Endothelial cell of umbilical vein (primary cell): Measurements from ENCODE around the gene MAGI1. TPM values are rescaled to one million over a fixed set of nuclear protein-coding genes. Genes with fewer than 3 reads are reported as not detected.

Source experiments
- BruUV-seq: library from RNA; stranded (reverse); fragments of 400-500 nt; replicated peaks from 2 replicates; lab custom pipeline; 2021; lab: Mats Ljungman, UMichigan
- CTCF ChIA-PET: fragments of 300-600, 350-600 bp; sonication (Branson Sonifier 250); formaldehyde crosslinking; loops from one replicate; lab custom pipeline; 2021; ENCODE audit warnings: antibody characterized with exemption, inconsistent platforms; lab: Charles Lee
- POLR2A ChIA-PET: fragments of 300-600, 350-600 bp; sonication (Branson Sonifier 250); formaldehyde crosslinking; loops from one replicate; lab custom pipeline; 2021; ENCODE audit warnings: antibody characterized with exemption, inconsistent platforms; lab: Charles Lee
- DNase-seq: peaks from one replicate; pipeline ENCODE4 v3.0.0-alpha.2; 2011; ENCODE audit warnings: low read depth, low spot score
- FAIRE-seq: peaks from 2 replicates; lab custom pipeline; 2011; peaks lifted over from hg19 to GRCh38; lab: Jason Lieb, UNC
- H2AFZ ChIP-seq: 2 replicates; pipeline ENCODE4 v1.6.0; 2012; ENCODE audit warnings: low read depth, low read length, control low read depth, inconsistent platforms
- H3K27ac ChIP-seq: 2 replicates; pipeline ENCODE4 v1.5.1; 2011; ENCODE audit warnings: low read depth, mild to moderate bottlenecking, control low read depth, low read length, moderate library complexity; ENCODE audit not compliant: insufficient read depth
- H3K27me3 ChIP-seq, 2 experiments: 2 replicates each; pipeline versions ENCODE4 v1.6.0 to v1.6.1; 2011; ENCODE audit warnings: low read length in 2 of 2, mixed read lengths in 1 of 2; ENCODE audit not compliant: control insufficient read depth in 2 of 2, insufficient read depth in 2 of 2
- H3K36me3 ChIP-seq, 2 experiments: 2 replicates in 1 of 2; 3 replicates in 1 of 2; pipeline ENCODE4 v1.5.1; 2011; ENCODE audit warnings: low read length in 2 of 2, mild to moderate bottlenecking in 1 of 2, moderate library complexity in 1 of 2; ENCODE audit not compliant: control insufficient read depth in 2 of 2, insufficient read depth in 2 of 2; ENCODE audit errors: extremely low read depth in 1 of 2
- H3K4me1 ChIP-seq: 3 replicates; pipeline ENCODE4 v1.5.1; 2011; ENCODE audit warnings: mild to moderate bottlenecking, low read length; ENCODE audit not compliant: control insufficient read depth, insufficient read depth; ENCODE audit errors: extremely low read depth
- H3K4me2 ChIP-seq: 2 replicates; pipeline ENCODE4 v1.6.1; 2011; ENCODE audit warnings: low read length, control low read depth, mixed read lengths; ENCODE audit not compliant: insufficient read depth
- H3K4me3 ChIP-seq, 3 experiments: fragments of 200-600 bp in 1 of 3; sonication (generic), shearing (Covaris generic) in 1 of 3; replicated peaks in 1 of 3; 2 replicates each; pipeline ENCODE4 v1.5.1; 2011 to 2016; ENCODE audit warnings: control low read depth in 3 of 3, low read length in 3 of 3, mild to moderate bottlenecking in 2 of 3, inconsistent platforms in 1 of 3, low read depth in 1 of 3, moderate library complexity in 1 of 3; ENCODE audit not compliant: insufficient read depth in 1 of 3
- H3K79me2 ChIP-seq: 2 replicates; pipeline ENCODE4 v1.6.0; 2012; ENCODE audit warnings: low read length, inconsistent platforms; ENCODE audit not compliant: control insufficient read depth, insufficient read depth
- H3K9ac ChIP-seq: replicated peaks from 2 replicates; pipeline ENCODE3; 2011; ENCODE audit warnings: low read length, control low read depth; ENCODE audit not compliant: insufficient read depth; ENCODE audit errors: extremely low read depth
- H3K9me1 ChIP-seq: replicated peaks from 3 replicates; pipeline ENCODE4 v1.6.0; 2011; ENCODE audit warnings: mild to moderate bottlenecking, low read length; ENCODE audit not compliant: control insufficient read depth, insufficient read depth; ENCODE audit errors: extremely low read depth
- H3K9me3 ChIP-seq: replicated peaks from 2 replicates; pipeline ENCODE4 v1.5.1; 2012; ENCODE audit warnings: low read length, inconsistent platforms; ENCODE audit not compliant: control insufficient read depth, insufficient read depth
- H4K20me1 ChIP-seq: replicated peaks from 2 replicates; pipeline ENCODE3; 2011; ENCODE audit warnings: mild to moderate bottlenecking, low read length; ENCODE audit not compliant: control insufficient read depth, insufficient read depth; ENCODE audit errors: extremely low read depth
- EZH2 ChIP-seq: IDR thresholded peaks from 2 replicates; pipeline ENCODE4 v1.6.1; 2012; ENCODE audit warnings: borderline replicate concordance, low read depth, mild to moderate bottlenecking, moderate library complexity, low read length, inconsistent platforms; ENCODE audit not compliant: severe bottlenecking
- FOS ChIP-seq: IDR thresholded peaks from 2 replicates; pipeline ENCODE4 v1.6.1; 2011; ENCODE audit warnings: mild to moderate bottlenecking, low read length, moderate library complexity, borderline replicate concordance; ENCODE audit not compliant: insufficient read depth
- GATA2 ChIP-seq: IDR thresholded peaks from 2 replicates; pipeline ENCODE4 v1.7.0; 2011; ENCODE audit warnings: low read depth, mild to moderate bottlenecking, moderate library complexity, mixed read lengths, low read length; ENCODE audit not compliant: insufficient read length, insufficient read depth
- JUN ChIP-seq: IDR thresholded peaks from 2 replicates; pipeline ENCODE4 v1.6.1; 2011; ENCODE audit warnings: borderline replicate concordance, low read depth; ENCODE audit not compliant: insufficient read length, insufficient read depth
- MYC ChIP-seq: IDR thresholded peaks from one replicate; pipeline ENCODE4 v1.6.1; 2011; ENCODE audit warnings: mild to moderate bottlenecking, low read depth, low read length
- POLR2A ChIP-seq: IDR thresholded peaks from 2 replicates; pipeline ENCODE4 v1.6.1; 2012; ENCODE audit warnings: low read depth, mild to moderate bottlenecking, control low read depth, low read length
- POLR2AphosphoS5 ChIP-seq: IDR thresholded peaks from 2 replicates; pipeline ENCODE4 v1.6.1; 2012; ENCODE audit warnings: low read depth, mild to moderate bottlenecking, control low read depth, low read length, moderate library complexity; ENCODE audit not compliant: insufficient read depth
- dilution Hi-C: fragments of 300-500 bp; cut with MboI; formaldehyde crosslinking; loops from one replicate; pipeline ENCODE4 v1.15.0; 2019; ENCODE audit warnings: low sequenced_read_pairs; ENCODE audit not compliant: extremely low pct_ligation_motif_present
- intact Hi-C: fragments of 100-400 bp; cut with micrococcal nuclease; formaldehyde crosslinking; loops from one replicate; pipeline ENCODE4 v1.10.0; 2022
- polyA plus RNA-seq, 4 experiments: library from polyadenylated mRNA; depleted of rRNA in 3 of 4; stranded (reverse) in 3 of 4; unstranded in 1 of 4; fragments of >200 nt; gene quantifications; 2 replicates each; pipeline versions ENCODE4 v1.2.1 to v1.2.3, GENCODE V29; 2011 to 2012; ENCODE audit warnings: missing spikeins in 1 of 4
- total RNA-seq: library from RNA; stranded (reverse); gene quantifications from 2 replicates; pipeline ENCODE4 v1.2.3, GENCODE V29; 2021
- TF ChIP-seq, protein P1 (sequence below): IDR thresholded peaks from 2 replicates; pipeline ENCODE4 v1.6.1; 2011; ENCODE audit not compliant: insufficient read depth, insufficient read length
- TF ChIP-seq, protein P2 (sequence below), 2 donors: IDR thresholded peaks; 1 replicate in 1 of 2; 2 replicates in 1 of 2; pipeline ENCODE4 v1.5.1; 2011; ENCODE audit warnings: low read length in 2 of 2, mild to moderate bottlenecking in 2 of 2, moderate library complexity in 2 of 2, control low read depth in 1 of 2, inconsistent platforms in 1 of 2, low read depth in 1 of 2; ENCODE audit not compliant: insufficient read depth in 1 of 2; ENCODE audit errors: extremely low read depth in 1 of 2

The MAGI1 gene
- total and polyA plus RNA-seq, 2 donors (not counting 3 experiments of a cell fraction or from before 2014, with no cell fraction given), result 10.1 to 47.9 TPM

- TF ChIP-seq, protein P1, sequence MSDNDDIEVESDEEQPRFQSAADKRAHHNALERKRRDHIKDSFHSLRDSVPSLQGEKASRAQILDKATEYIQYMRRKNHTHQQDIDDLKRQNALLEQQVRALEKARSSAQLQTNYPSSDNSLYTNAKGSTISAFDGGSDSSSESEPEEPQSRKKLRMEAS, result no peak
- no peak for TF ChIP-seq GATA2
- TF ChIP-seq FOS, result no peak
- no peak for TF ChIP-seq JUN
- TF ChIP-seq, protein P2, sequence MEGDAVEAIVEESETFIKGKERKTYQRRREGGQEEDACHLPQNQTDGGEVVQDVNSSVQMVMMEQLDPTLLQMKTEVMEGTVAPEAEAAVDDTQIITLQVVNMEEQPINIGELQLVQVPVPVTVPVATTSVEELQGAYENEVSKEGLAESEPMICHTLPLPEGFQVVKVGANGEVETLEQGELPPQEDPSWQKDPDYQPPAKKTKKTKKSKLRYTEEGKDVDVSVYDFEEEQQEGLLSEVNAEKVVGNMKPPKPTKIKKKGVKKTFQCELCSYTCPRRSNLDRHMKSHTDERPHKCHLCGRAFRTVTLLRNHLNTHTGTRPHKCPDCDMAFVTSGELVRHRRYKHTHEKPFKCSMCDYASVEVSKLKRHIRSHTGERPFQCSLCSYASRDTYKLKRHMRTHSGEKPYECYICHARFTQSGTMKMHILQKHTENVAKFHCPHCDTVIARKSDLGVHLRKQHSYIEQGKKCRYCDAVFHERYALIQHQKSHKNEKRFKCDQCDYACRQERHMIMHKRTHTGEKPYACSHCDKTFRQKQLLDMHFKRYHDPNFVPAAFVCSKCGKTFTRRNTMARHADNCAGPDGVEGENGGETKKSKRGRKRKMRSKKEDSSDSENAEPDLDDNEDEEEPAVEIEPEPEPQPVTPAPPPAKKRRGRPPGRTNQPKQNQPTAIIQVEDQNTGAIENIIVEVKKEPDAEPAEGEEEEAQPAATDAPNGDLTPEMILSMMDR (IDR thresholded peaks at IDR 0.05; ENCODE audit: extremely low read depth in 1 of 2, insufficient read depth in 1 of 2, low read depth in 1 of 2, low read length in 2 of 2), result no peak
- TF ChIP-seq EZH2, result no peak
- no peak for TF ChIP-seq POLR2AphosphoS5
- TF ChIP-seq MYC, result no peak
- no peak for TF ChIP-seq POLR2A
- FAIRE-seq, result no peak
These were observed 332.4 kb downstream of the MAGI1 start for GRCh38 chr3:65706301-65706700.

More at GRCh38 chr3:65706301-65706700, 332.4 kb downstream of the MAGI1 start:
- no peak overlapping the region for H2AFZ ChIP-seq
- no peaks in the 10 kb centered on the region for H3K36me3 ChIP-seq
- no peaks in the 10 kb centered on the region for H3K9me3 ChIP-seq
- H3K9me1 ChIP-seq, result peaks cover 3% of the 10 kb centered on the region
- ChIA-PET CTCF (interaction anchor here (1.2 kb wide), 1 partner anchor 45 kb away, joined by 3 read pairs; no protein-coding TSS in a partner anchor), POLR2A (no interaction called here)
- H3K79me2 ChIP-seq, result no peaks in the 10 kb centered on the region
- H3K27ac ChIP-seq, result no peak overlapping the region
- no peak overlapping the region for H3K4me2 ChIP-seq
- H3K9ac ChIP-seq, result no peak overlapping the region
- H3K4me3 ChIP-seq, result no peak overlapping the region
- DNase-seq, result no peak
- no TSS peak for BruUV-seq
- dilution Hi-C loops (no loop called here), intact Hi-C loops (no loop called here)
- no peaks in the 10 kb centered on the region for H3K27me3 ChIP-seq
- no peaks in the 10 kb centered on the region for H4K20me1 ChIP-seq
- H3K4me1 ChIP-seq, result no peaks in the 10 kb centered on the region
